Loucy (cell line): ENCODE data around the gene TRH.

Experiments used
- EZH2phosphoT487 ChIP-seq: fragments of 200-600 bp; IDR thresholded peaks from 2 replicates; pipeline ENCODE4 v1.6.1; 2018; ENCODE audit warnings: antibody characterized with exemption, mild to moderate bottlenecking, moderate library complexity, borderline replicate concordance
- TF ChIP-seq, protein P1 (sequence below): fragments of 200-600 bp; sonication (generic); conservative IDR thresholded peaks from 2 replicates; pipeline ENCODE4 v1.5.1; 2014; ENCODE audit warnings: mild to moderate bottlenecking, antibody characterized with exemption, low read length

DNA sequence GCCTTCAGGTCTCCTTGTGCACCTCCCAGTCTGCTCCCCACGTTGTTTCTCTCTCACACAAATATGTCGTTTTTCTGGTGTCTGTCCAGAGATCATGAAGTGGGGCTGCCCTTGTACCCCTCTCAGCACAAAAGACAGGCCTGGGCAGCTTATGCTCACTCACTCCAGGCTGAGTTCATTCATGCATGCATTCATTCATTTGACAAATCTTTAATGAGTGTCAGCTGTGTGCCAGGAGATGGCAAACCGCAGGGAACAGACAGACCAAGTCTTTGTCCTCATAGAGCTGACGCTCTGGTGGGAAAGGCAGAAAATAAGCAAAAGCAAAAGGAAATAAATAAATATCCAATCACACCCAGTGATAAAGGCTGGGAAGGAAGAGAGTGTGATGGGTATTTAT is 7.6 kb upstream of the TRH start:
- TF ChIP-seq, protein P1, sequence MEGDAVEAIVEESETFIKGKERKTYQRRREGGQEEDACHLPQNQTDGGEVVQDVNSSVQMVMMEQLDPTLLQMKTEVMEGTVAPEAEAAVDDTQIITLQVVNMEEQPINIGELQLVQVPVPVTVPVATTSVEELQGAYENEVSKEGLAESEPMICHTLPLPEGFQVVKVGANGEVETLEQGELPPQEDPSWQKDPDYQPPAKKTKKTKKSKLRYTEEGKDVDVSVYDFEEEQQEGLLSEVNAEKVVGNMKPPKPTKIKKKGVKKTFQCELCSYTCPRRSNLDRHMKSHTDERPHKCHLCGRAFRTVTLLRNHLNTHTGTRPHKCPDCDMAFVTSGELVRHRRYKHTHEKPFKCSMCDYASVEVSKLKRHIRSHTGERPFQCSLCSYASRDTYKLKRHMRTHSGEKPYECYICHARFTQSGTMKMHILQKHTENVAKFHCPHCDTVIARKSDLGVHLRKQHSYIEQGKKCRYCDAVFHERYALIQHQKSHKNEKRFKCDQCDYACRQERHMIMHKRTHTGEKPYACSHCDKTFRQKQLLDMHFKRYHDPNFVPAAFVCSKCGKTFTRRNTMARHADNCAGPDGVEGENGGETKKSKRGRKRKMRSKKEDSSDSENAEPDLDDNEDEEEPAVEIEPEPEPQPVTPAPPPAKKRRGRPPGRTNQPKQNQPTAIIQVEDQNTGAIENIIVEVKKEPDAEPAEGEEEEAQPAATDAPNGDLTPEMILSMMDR, result no peak
- TF ChIP-seq EZH2phosphoT487, result no peak
